SU-DHL-6 (cell line): ENCODE measurements around the gene GRID1.

Experiments used
- H2AFZ ChIP-seq: fragments of 200-600 bp; sonication (generic); 2 replicates; pipeline ENCODE4 v1.6.1; 2014; ENCODE audit warnings: low read depth, mild to moderate bottlenecking, moderate library complexity, mixed read lengths, antibody characterized with exemption, low read length; ENCODE audit not compliant: severe bottlenecking
- H3F3A ChIP-seq: fragments of 200-600 bp; shearing (Covaris generic); 2 replicates; pipeline ENCODE4 v1.6.0; 2016; ENCODE audit warnings: antibody characterized with exemption, mild to moderate bottlenecking; ENCODE audit not compliant: insufficient read depth
- H3K27ac ChIP-seq: fragments of 200-600 bp; sonication (generic); 2 replicates; pipeline ENCODE4 v1.5.1; 2016; ENCODE audit warnings: low read depth, mild to moderate bottlenecking, low read length, moderate library complexity, mixed read lengths
- H3K27me3 ChIP-seq: fragments of 200-600 bp; sonication (generic), shearing (Covaris generic); 2 replicates; pipeline ENCODE4 v1.6.0; 2014; ENCODE audit warnings: mild to moderate bottlenecking, low read length
- H3K36me3 ChIP-seq: fragments of 200-600 bp; sonication (generic); 2 replicates; pipeline ENCODE4 v1.6.1; 2014; ENCODE audit warnings: mild to moderate bottlenecking, low read length, mixed read lengths
- H3K4me2 ChIP-seq: fragments of 300-600, 200-600 bp; shearing (Covaris generic), sonication (generic); 2 replicates; pipeline ENCODE4 v1.6.0; 2014; ENCODE audit warnings: low read length, low read depth, mild to moderate bottlenecking; ENCODE audit not compliant: poor library complexity, severe bottlenecking
- H3K4me3 ChIP-seq: fragments of 200-600 bp; sonication (generic); 2 replicates; pipeline ENCODE4 v1.5.1; 2014; ENCODE audit warnings: antibody characterized with exemption, low read length, mild to moderate bottlenecking, mixed read lengths; ENCODE audit not compliant: insufficient read depth, poor library complexity, severe bottlenecking
- H3K79me2 ChIP-seq: fragments of 200-600 bp; sonication (generic); 2 replicates; pipeline ENCODE4 v1.6.1; 2014; ENCODE audit warnings: mild to moderate bottlenecking, low read length, moderate library complexity; ENCODE audit not compliant: insufficient read depth
- H3K9ac ChIP-seq: fragments of 200-600 bp; sonication (generic); 2 replicates; pipeline ENCODE4 v1.7.0; 2014; ENCODE audit warnings: mild to moderate bottlenecking, low read length
- H3K9me2 ChIP-seq: fragments of 200-600 bp; sonication (generic); replicated peaks from 2 replicates; pipeline ENCODE4 v1.6.1; 2014; ENCODE audit warnings: low read length; ENCODE audit not compliant: insufficient read depth
- H3K9me3 ChIP-seq: fragments of 200-600 bp; sonication (generic); 2 replicates; pipeline ENCODE4 v1.6.1; 2014; ENCODE audit warnings: low read length, mixed read lengths; ENCODE audit not compliant: insufficient read depth
- H4K20me1 ChIP-seq: fragments of 200-600 bp; sonication (generic); 2 replicates; pipeline ENCODE4 v1.6.1; 2014; ENCODE audit warnings: low read depth, mild to moderate bottlenecking, antibody characterized with exemption, low read length, moderate library complexity, mixed read lengths
- EZH2phosphoT487 ChIP-seq: fragments of 200-600 bp; sonication (generic), shearing (Covaris generic); conservative IDR thresholded peaks from 2 replicates; pipeline ENCODE4 v1.6.1; 2018; ENCODE audit warnings: mild to moderate bottlenecking, antibody characterized with exemption, low read length, moderate library complexity, mixed read lengths
- TF ChIP-seq, protein P1 (sequence below): fragments of 200-600 bp; sonication (generic); IDR thresholded peaks from one replicate; pipeline ENCODE4 v1.5.1; 2017; ENCODE audit warnings: antibody characterized with exemption, mild to moderate bottlenecking, low read length, moderate library complexity; ENCODE audit not compliant: insufficient read depth, poor library complexity, severe bottlenecking

GRID1 gene

DNA sequence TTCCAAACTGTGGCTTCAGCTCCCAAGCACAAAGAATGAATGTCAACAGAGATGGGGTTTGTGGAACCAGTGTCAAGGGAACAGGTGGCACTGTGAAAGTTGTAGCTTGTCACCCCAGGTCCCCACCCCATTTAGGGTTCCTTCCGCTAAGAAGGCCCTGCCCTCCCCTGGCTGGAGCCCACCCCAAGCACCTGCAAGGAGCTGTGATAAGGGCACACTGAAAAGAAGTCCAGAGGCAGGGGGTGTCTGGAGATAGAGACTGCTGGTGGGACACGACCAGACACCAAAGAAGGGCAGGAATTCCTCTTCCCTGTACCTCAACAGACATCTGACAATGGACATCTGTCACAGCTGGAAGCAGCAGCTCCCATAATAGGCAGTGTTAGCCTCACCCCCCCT lies 4.5 kb downstream of the GRID1 start:
- H3K4me3 ChIP-seq, result no peak overlapping the region
- H3K4me2 ChIP-seq, result no peak overlapping the region
- H3K79me2 ChIP-seq, result no peaks in the 10 kb centered on the region
- TF ChIP-seq EZH2phosphoT487, result no peak
- TF ChIP-seq, protein P1, sequence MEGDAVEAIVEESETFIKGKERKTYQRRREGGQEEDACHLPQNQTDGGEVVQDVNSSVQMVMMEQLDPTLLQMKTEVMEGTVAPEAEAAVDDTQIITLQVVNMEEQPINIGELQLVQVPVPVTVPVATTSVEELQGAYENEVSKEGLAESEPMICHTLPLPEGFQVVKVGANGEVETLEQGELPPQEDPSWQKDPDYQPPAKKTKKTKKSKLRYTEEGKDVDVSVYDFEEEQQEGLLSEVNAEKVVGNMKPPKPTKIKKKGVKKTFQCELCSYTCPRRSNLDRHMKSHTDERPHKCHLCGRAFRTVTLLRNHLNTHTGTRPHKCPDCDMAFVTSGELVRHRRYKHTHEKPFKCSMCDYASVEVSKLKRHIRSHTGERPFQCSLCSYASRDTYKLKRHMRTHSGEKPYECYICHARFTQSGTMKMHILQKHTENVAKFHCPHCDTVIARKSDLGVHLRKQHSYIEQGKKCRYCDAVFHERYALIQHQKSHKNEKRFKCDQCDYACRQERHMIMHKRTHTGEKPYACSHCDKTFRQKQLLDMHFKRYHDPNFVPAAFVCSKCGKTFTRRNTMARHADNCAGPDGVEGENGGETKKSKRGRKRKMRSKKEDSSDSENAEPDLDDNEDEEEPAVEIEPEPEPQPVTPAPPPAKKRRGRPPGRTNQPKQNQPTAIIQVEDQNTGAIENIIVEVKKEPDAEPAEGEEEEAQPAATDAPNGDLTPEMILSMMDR, result no peak
- no peaks in the 10 kb centered on the region; the same call in 1 of the 2 replicates for H3F3A ChIP-seq
- H4K20me1 ChIP-seq, result no peaks in the 10 kb centered on the region
- H3K9ac ChIP-seq, result no peak overlapping the region
- H3K36me3 ChIP-seq, result no peaks in the 10 kb centered on the region
- H3K9me2 ChIP-seq, result no peaks in the 10 kb centered on the region
- H3K27me3 ChIP-seq, result no peaks in the 10 kb centered on the region
- no peak overlapping the region for H3K27ac ChIP-seq
- no peak overlapping the region for H2AFZ ChIP-seq
- no peaks in the 10 kb centered on the region for H3K9me3 ChIP-seq

DNA sequence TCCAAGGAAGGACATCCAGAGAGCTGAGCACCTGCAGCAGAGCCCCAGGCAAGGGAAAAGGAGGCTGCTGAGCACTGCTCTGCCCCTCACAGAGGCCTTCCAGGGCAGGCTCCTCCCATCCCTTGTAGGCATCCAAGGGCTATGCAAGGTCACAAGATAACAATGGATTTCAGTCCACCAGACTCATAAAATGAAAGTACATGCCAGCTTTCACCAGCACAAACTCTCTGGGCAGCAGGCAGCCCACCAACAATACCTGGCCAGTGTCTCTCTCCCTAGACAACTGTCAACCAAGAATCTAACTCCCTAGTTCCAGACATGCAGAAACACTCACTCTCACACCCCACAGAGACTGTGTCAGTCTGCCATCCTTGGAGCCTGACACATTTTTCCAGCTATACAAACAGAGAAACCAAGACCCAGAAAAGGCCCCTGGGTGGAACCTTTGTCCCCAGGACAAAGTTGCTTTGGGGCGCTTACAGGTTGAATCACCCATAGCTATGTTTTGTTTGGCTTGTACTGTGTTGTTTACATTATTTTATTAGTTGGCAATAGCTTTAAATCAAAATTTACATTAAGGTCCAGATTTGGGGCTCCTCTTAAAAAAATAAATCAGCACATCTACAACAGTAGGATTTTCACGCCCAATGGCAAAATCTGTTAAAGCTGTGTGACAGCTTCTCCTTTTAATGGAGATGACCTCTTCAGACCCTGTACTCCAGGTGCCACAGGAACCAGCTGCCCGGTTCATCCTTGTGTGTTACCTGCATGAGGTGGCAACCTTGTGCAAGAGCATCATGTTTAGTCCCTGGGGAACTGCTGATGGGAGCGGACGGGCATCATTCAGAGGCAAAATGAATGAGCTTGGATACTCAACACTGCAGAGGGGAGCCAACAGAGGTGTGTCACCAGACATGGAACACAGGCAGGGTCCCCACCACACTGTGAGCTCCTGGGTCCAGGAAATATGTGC lies 5.2 kb downstream of the GRID1 start:
- Histone ChIP-seq H3K4me2 (no peak overlapping the region), H3K9ac (no peak overlapping the region), H3K27ac (no peak overlapping the region), H3F3A (no peaks in the 10 kb centered on the region; the same call in 1 of the 2 replicates), H3K9me2 (no peaks in the 10 kb centered on the region), H3K27me3 (no peaks in the 10 kb centered on the region), H3K9me3 (no peaks in the 10 kb centered on the region), H3K79me2 (no peaks in the 10 kb centered on the region), H4K20me1 (no peaks in the 10 kb centered on the region), H2AFZ (no peak overlapping the region), H3K36me3 (no peaks in the 10 kb centered on the region), H3K4me3 (no peak overlapping the region)
- no peak for TF ChIP-seq EZH2phosphoT487
- TF ChIP-seq, protein P1, result no peak

DNA sequence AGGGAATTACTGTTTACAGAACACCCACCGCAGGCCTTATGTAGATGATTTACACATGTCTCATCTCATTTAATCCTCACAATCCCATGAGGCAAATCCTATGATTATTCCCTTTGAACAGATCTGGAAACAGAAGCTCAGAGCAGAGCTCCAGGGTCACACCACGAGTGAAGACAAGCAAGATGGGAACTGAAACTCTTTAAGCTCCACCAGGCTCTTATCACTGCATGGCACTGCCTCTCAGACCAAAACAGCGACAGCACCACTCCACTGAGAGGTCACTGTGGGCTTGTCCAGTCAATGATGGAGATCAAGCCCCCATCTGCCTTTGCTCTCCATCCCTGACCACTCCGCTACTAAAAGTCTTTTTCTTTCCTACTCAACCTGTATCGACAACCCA lies 5.9 kb downstream of the GRID1 start:
- Histone ChIP-seq H4K20me1 (no peaks in the 10 kb centered on the region), H3K79me2 (no peaks in the 10 kb centered on the region), H3K27ac (no peak overlapping the region), H3K27me3 (no peaks in the 10 kb centered on the region), H3F3A (no peaks in the 10 kb centered on the region; the same call in 1 of the 2 replicates), H3K9ac (no peak overlapping the region), H2AFZ (no peak overlapping the region), H3K36me3 (no peaks in the 10 kb centered on the region), H3K4me2 (no peak overlapping the region), H3K4me3 (no peak overlapping the region), H3K9me3 (no peaks in the 10 kb centered on the region), H3K9me2 (no peaks in the 10 kb centered on the region)
- TF ChIP-seq, protein P1, result no peak
- TF ChIP-seq EZH2phosphoT487, result no peak
